ENCODE results near the gene NFKBIB.

The NFKBIB gene

DNA sequence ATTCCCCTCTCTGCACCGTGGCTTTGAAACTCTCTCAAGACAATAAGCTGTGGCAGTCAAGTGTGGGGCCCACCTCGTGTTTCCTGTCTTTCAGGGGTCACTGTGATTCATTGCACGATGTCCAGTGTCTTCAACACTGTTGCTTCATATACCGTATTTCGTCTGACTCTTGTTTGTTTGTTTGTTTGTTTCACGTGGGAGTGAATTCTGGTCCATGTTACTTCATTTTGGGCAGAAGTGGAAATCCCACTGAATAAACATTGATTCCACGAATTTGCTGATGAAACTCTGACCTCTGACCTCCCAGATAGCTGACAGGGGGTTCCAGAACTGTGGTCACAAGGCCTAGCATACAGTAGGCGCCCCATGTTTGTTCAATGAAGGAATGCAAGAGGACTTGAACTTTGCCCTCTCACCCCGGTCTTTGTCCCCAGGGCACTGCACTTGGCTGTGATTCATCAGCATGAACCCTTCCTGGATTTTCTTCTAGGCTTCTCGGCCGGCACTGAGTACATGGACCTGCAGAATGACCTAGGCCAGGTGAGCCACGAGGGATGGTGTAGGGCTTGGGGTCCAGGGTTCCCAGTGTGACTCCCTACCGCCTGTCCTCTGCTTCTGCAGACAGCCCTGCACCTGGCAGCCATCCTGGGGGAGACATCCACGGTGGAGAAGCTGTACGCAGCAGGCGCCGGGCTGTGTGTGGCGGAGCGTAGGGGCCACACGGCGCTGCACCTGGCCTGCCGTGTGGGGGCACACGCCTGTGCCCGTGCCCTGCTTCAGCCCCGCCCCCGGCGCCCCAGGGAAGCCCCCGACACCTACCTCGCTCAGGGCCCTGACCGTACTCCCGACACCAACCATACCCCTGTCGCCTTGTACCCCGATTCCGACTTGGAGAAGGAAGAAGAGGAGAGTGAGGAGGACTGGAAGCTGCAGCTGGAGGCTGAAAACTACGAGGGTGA, 5.1 kb downstream of the NFKBIB start:
- DNase-seq (ENCODE audit: low read depth): no peak

DNA sequence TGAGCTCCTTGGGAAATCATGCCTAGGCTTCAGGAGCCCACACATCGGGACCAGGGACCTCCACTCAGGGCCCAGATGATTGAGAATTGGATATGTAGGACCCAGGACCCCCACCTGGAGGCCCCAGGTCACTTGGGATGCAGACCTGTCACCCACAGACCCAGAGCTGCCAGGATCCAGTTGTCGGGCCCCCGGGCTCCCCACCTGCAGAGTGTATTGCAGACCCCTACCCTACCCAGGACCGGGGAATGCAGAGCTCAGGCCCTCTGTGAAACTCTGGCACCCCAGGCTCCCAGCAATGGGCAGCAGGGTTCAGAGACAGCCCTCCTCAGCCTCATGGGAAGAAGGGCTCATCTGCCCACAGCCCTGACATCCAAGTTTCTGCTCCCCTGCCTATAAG, 5.9 kb downstream of the NFKBIB start:
- DNase-seq (ENCODE audit: low read depth): no peak

DNA sequence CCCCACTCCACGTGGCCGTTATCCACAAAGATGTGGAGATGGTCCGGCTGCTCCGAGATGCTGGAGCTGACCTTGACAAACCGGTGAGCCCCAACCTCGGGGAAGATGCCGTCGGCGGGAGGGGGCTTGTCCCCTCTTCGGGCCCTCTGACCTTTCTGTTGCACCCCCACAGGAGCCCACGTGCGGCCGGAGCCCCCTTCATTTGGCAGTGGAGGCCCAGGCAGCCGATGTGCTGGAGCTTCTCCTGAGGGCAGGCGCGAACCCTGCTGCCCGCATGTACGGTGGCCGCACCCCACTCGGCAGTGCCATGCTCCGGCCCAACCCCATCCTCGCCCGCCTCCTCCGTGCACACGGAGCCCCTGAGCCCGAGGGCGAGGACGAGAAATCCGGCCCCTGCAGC, 7.5 kb downstream of the NFKBIB start:
- DNase-seq (ENCODE audit: low read depth): no peak

DNA sequence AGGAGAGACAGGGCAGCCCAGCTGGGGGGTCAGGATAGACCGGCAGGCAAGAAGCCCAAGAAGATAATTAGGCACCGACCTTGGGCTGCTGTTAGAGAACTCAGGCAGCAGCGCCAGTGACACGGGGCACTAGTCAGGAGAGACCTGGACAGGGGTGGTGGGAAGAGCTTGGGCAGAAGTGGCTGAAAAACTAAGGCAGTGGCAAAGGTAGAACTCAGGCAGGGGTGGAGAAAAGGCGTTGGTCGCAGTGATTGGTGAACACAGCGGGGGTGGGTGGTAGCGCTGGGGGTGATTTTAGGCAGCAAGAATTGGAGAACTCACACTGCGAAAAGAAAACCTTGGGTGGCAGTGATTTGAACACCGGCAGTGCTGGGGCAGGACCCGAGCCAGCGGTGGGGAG, 7.9 kb downstream of the NFKBIB start:
- no peak for DNase-seq (ENCODE audit: low read depth)

DNA sequence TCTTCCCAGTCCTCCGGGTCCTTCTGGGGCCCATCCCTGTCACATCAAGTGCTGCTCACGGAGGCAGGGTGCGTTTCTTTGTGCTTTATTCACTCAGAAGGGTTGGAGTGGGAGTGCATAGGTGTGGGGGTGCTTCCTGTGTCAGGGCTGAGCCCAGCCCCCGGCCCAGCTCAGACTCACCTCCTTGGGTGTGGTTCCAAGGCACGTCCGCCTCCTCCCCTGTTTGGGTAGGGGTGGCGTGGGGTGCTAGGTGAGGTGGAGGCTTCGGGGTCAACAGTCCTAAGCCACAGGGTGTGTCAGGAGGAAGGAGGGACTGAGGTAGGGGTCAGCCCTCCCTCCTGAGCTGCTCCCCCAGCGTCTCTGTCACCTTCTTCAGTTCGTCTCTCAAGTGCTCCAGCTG, 9.1 kb downstream of the NFKBIB start:
- no peak for DNase-seq (ENCODE audit: low read depth)

DNA sequence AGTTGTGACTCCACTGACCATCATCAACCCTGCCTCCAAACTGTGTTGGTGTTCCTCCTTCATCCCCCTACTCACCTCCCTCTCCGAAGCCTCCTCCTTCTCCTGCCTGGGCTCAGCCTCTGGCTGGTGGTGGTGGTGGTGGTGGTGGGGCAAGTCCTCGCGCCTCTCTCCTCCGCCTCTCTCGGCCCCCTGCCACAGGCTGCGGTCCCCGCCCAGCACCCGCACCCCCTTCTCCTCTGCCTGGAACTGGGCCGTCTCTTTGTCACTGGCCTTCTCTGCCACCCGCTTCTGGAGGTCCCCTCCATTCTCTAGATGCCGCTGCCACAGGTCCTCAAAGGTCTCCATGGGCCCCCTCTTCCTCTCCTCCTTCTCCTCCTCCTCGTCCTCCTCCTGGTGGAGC, 10.7 kb downstream of the NFKBIB start:
- no peak for DNase-seq (ENCODE audit: low read depth)

DNA sequence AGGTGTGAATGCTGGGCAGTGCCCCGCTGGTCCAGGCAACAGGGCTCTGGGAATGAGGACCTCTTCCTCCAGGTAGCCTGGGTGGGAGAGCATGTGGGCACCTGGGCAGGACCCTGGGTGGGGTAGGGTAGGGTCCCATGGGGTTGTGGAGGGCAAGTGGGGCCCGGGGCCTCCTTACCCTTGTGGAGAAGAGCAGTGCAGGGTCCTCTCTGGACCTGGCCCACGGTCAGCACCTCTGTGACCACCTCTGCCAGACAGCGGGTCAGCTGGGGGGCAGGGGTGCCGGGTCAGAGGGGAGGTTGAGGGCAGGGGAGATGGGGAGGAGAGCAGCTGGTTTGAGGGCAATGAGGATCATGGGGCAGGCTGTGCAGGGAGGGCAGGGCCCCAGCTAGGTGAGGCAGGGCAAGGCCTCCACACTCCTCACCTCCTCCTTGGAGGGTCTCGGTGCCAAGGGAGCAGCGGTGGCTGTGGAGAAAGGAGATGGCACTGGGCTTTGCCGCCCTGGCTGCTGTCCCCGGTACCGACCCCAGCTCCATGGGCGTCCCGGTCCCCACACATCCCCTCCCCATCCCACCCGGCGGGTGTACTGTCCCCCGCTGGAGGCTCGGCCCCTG, 11.7 kb downstream of the NFKBIB start:
- DNase-seq (ENCODE audit: low read depth): no peak

DNA sequence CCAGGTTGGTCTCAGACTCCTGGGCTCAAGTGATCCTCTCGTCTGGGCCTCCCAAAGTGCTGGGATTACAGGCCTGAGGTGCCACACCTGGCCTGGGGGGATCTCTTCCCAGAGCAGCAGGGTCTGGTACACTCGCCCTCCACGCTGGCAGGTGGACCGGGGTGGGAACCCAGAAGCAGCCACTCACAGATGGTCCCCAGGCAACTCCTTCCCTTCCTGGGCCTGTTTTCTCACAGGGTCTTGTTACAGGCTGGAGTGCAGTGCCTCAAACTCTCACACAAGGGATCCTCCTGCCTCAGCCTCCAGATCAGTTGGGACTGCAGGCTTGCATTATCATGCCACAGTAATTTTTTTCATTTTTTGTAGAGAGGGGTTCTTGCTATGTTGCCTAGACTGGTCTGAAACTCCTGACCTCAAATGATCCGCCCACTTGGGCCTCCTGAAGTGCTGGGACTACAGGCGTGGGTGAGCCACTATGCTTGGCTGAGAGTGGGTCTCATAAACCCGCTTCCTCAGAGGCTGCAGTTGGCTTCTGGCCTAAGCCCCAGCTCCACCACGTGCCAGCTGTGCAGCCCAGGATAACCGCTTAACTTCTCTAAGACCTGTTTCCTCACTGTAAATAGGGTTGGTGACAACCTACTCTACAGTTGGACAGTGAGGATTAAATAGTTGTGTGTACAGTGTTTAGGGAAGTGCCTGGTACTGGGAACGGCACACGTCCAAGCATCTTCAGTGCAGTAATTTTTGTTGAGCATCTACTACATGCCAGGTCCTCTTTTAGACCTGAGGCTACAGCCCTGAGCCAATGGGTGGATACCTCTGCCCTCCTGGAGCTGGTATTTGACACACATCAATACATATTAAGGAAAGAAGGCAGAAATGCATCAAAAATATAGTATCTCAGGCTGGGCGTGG, 13.1 kb downstream of the NFKBIB start:
- no peak for DNase-seq (ENCODE audit: low read depth)

DNA sequence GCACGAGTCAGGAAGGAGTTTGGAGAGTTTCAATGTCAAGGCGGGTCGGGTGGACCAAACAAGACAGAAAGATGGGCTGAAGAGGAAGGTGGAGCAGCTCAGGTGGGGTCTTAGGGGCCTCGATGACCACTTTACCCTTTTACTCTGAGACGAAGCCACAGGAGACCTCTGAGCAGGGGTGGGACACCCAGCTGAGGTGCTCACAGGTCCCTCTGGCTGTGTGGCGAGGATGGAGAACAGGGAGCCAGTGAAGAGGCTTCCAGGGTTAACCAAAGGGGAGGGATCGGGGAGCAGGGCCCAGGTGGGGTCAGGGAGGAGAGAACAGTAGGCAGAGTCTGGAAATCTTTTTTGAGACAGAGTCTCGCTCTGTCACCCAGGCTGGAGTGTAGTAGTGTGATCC, 14.2 kb downstream of the NFKBIB start:
- DNase-seq (ENCODE audit: low read depth): no peak

DNA sequence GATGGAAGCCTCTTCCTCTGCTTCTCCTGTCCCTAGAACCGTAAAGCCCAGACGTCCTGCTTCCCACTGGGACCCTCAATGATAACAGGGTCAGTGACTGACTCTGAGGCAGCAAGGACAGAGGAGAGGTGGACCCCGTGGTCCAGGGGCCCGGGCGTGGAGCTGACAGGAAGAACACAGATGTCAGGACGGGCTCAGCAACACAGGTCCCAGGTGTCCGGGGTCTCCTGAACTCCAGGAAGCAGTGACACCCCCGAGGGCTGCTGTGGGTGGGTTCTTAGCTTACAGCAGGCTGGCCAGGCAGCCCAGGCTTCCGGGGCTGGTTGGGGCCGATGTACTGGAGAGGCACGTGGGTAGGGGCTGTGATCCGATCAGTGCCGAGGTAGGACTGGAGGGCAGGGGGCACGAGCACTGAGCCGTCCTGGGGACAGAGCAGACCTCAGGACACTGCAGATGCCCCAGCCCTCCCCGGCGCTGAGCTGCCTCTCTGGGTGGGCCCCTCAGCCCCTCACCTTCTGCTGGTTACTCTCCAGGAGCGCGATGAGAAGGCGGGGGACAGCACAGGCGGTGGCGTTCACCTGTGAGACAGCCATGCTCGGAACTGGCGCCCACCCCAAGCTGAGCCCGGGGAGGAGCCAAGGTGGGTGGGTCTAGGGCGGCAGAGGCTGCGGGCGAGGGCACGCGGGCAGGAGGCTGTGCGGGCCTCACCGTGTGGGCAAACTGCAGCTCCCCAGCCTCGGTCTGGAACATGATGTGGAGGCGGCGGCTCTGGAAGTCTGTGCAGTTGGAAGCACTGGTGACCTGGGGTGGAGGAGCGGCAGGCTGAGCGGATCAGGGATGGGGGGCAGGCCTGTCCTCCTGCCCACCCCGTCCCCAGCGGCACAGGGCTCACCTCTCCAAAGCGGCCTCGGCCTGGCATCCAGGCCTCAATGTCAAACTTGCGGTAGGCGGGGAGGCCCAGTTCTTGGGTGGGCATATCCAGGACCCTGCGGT, 15.9 kb downstream of the NFKBIB start:
- no peak for DNase-seq (ENCODE audit: low read depth)

DNA sequence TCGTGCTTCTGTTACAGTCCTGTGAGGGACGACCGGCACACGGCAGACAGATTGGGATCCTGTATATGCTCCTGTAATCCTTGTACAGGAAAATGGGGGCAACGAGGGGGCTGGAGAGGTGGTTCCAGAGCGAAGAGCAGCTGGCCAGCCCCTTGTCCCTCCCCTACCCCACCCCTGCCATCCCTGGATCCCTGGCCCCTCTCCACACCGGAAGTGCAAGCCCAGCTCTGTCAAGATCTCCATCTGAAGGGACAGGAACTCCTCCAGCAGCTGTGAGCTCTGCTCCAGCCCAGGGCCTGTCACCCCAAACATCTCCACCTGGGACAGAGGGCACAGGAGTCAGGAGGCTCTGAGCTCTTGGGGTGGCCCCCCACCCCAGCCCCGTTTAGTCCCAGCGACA, 17.7 kb downstream of the NFKBIB start:
- no peak for DNase-seq (ENCODE audit: low read depth)

DNA sequence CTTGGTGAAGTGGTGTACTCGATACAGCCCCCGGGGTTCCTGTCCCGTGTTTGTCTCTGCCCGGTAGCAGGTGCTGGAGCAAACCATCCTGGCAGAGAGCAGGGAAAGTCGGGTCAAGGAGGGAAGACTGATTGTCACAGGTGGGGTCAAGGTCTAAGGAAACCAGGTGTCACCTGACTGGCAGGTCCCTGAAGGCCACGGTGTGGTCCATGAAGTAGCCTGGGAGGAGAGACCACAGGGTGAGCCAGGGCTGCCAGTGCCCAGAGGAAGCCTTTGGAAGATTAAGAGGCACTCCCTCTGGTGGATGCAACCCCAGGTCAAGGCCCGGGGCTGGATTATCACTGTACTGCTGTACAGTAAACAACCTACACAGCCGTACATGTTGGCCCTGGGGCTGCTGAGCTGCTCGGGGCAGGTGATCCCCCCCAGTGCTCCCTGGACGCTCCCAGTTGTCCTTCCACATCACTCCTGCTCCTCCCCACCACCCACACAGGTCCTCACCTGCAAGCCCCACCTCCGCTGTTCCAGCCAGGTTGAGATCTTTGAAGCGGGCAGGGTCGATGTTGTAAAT, 18.2 kb downstream of the NFKBIB start:
- no peak for DNase-seq (ENCODE audit: low read depth)

DNA sequence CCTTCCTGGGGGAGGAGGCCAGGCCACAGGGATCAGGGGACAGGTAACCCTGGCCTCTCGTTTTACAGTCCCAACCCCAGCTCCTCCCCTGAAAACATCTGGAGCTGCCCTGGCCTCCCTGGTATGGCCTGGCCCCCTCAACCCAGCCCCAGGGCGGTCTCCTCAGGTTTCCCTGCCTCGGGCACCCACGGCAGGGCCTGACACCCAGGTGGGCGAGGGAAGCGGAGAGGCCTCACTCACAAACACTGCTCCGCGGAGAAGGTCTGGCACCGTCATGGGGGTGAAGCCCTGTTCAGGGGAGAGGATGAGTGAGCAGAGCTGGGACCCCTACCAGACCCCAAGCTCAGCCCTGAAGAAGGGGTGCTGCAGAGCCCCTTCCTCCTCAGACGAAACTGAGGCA, 18.8 kb downstream of the NFKBIB start:
- no peak for DNase-seq (ENCODE audit: low read depth)

DNA sequence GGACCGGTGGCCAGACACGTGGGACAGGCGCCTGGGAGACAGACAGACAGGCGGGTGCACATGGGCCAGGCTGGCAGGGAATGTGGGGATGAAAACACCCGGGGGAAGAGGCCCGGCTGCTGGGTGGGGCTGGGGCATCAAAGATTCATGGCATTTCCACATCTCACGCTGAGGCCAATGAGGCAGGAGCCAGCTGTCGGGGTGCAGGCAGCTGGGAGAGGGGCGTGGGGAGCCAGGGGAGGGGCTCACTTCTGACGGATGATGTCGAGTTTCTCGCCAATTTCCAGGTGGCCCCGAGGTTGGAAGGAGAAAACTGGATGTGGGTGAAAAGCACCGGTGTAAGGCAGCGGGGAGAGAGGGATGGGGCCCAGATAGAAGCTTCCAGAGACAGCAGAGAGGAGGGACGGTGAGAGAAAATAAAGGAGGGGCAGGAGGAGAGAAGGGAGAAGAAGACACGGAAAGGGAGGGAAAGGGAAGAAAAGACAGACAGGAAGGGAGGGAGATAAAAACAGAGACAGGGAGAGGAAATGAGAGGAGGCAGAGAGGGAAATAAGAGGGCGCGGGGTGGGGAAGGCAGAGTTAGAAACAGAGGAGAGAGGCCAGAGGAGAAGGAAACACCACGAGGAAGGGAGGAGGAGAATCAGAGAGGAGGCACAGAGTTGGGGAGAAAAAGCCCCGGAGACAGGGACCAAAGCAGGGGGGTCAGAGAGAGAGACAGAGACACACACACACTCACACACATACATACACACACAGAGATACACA, 20.2 kb downstream of the NFKBIB start:
- DNase-seq (ENCODE audit: low read depth): no peak

DNA sequence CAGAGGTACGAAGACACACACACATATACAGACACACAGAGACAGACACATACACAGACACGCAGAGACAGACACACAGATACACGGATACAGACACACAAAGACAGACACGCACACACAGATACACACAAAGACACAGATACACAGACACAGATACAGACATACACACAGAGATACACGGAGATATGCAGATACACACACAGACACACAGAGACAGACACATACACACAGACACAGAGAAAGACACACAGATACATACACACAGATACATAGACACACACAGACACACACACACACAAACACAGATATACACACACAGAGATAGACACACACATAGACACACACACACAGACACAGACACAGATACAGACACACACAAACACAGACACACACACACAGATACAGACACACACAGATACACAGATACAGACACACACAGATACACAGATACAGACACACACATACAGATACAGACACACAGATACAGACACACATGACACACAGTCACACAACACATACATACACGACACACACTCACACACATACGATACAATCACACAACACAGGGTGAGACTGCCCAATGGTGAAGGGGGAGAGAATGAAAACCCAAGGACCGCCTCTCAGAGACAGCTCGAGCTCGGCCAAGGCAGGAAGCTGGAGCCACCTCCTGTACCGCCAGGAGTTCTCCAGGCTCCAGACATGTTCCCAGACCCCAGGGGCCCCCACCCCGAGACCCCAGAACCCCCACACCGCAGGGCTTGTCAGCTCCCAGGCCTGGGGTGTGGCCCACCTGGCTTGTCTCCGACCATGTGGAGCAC, 21.0 kb downstream of the NFKBIB start:
- DNase-seq (ENCODE audit: low read depth): no peak

DNA sequence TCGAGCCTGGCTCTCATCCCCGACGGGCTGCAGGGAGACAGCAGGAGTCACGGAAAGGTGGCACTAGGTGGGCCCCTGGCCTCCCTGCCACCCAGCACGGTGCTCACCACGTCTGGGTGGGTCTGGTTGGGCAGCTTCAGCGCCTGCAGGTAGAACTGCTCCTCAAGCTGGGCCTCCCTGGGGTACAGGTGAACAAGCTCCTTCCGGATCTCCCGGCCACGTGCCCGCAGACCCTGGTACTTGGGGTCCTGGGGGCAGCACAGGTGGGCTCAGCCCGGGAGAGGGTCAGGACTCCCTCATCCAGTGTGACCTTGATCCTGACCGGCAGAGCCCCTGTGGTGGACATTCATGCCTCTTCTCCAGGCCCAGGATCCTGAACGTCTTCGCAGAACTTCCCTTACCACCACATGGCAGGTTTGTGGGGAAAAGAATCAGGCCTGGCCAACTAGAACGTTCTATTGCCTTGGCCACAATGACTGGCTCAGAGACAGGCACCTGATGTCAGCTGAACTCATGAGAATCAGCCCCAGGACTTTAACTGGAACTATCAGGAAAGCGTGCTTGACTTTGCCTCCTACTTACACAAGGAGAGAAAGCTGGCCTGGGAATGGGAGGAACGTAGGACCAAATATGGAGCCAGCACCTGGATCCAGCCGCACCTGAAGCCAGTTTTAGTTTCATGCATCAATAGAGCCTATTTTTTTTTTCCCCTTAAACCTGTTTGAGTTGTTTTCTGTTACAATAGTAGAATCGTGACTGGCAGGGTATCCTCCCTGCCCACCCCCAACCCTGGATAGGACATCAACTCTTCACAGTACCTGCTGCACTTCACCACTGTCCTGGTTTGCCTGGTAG, 21.9 kb downstream of the NFKBIB start:
- no peak for DNase-seq (ENCODE audit: low read depth)

DNA sequence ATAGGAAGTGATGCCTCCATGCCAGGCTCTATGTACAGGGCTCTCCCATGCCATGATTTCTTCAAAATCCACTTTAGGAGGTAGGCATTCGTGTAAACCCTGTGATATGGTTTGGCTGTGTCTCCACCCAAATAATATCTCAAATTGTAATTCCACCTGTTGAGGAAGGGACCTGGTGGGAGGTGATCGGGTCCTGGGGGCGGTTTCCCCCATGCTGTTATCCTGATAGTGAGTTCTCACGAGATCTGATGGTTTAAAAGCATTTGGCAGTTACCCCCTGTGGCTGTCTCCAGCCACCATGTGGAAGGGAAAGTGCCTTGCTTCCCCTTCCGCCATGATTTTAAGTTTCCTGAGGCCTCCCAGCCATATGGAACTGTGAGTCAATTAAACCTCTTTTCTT, 22.7 kb downstream of the NFKBIB start:
- no peak for DNase-seq (ENCODE audit: low read depth)

DNA sequence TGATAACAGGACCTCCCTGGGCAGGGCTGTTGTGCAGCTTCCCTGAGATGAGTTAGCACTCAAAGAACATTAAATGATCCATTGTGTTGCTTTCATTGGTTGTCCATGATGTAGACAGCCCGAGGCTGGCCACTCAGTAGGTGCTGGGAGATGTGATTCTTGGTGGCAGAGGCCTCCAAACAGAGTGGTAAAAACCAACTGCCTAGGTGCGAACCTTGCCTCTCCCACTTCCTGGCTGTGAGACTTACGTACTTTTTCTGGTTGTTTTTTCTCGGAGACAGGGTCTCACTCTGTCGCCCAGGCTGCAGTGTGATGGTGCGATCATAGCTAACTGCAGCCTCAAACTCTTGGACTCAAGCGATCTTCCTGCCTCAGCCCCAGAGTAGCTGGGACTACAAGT, 24.6 kb downstream of the NFKBIB start:
- DNase-seq (ENCODE audit: low read depth): no peak
